ENCODE measurements around the gene MRC1. TPM values are rescaled to one million over a fixed set of nuclear protein-coding genes. Genes with fewer than 3 reads are reported as not detected.
A peak's percentile ranks its signal among the peaks of the same experiment; 100 is the strongest.

The MRC1 gene
- total RNA-seq, 1 donor from 2014 or later: 18.9 TPM

- Histone ChIP-seq H3K27ac (replicated peaks) (no peak overlapping the region), H3K9me3 (replicated peaks) (no peaks in the 10 kb centered on the region), H3K4me1 (peaks cover 12% of the 10 kb centered on the region), H3K27me3 (ENCODE audit: low read depth) (peaks cover 1% of the 10 kb centered on the region), H3K36me3 (no peaks in the 10 kb centered on the region), H3K4me3 (no peak overlapping the region)
- DNase-seq: no peak
- no peak for TF ChIP-seq CTCF (IDR thresholded peaks at IDR 0.05; ENCODE audit: borderline replicate concordance)
- intact Hi-C loops (cut with micrococcal nuclease): no loop called here
These were observed 31.9 kb downstream of the MRC1 start for GRCh38 chr10:17841050-17841449.

DNA sequence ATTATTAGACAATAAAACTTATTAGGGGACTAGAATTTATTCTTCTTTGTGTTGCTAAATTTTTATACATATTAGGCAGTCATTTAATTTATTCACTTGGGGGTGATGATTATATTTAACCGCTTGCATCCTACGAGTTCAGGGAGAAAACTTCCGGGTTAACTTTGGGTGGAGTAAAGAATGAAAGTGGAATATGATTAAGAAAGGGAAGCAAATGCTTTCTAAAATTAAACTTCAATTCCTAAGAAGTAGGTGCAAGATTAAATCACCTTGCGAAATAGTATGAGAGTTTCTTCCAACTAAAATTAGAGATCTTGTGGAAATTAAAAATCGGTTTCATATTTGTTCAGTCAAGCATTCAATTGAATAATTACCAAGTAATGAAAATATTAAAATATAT lies 33.5 kb downstream of the MRC1 start:
- no peak for DNase-seq
- no peaks in the 10 kb centered on the region for H3K9me3 ChIP-seq (replicated peaks)
- no peak overlapping the region for H3K27ac ChIP-seq (replicated peaks)
- no peaks in the 10 kb centered on the region for H3K4me1 ChIP-seq
- H3K36me3 ChIP-seq: no peaks in the 10 kb centered on the region
- TF ChIP-seq CTCF (IDR thresholded peaks at IDR 0.05; ENCODE audit: borderline replicate concordance): no peak
- intact Hi-C loops (cut with micrococcal nuclease): no loop called here
- H3K27me3 ChIP-seq (ENCODE audit: low read depth): no peaks in the 10 kb centered on the region
- H3K4me3 ChIP-seq: no peak overlapping the region

GRCh38 chr10:17847585-17848296 lies 38.6 kb downstream of the MRC1 start:
- TF ChIP-seq CTCF (IDR thresholded peaks at IDR 0.05; ENCODE audit: borderline replicate concordance): peak; percentile 61
- H3K27ac ChIP-seq (replicated peaks): no peak overlapping the region
- intact Hi-C loops (cut with micrococcal nuclease): loop anchor here (5.0 kb wide), 1 partner anchor 365 kb away; no protein-coding TSS in a partner anchor
- no peak for DNase-seq
- H3K4me3 ChIP-seq: no peak overlapping the region
- H3K36me3 ChIP-seq: no peaks in the 10 kb centered on the region
- peaks cover 4% of the 10 kb centered on the region for H3K4me1 ChIP-seq
- H3K9me3 ChIP-seq (replicated peaks): no peaks in the 10 kb centered on the region
- no peaks in the 10 kb centered on the region for H3K27me3 ChIP-seq (ENCODE audit: low read depth)

- H3K36me3 ChIP-seq: no peaks in the 10 kb centered on the region
- intact Hi-C loops (cut with micrococcal nuclease): loop anchor here (5.0 kb wide), 1 partner anchor 364 kb away; no protein-coding TSS in a partner anchor
- no peak overlapping the region for H3K4me3 ChIP-seq
- DNase-seq: no peak
- H3K4me1 ChIP-seq: peaks cover 4% of the 10 kb centered on the region
- no peak overlapping the region for H3K27ac ChIP-seq (replicated peaks)
- TF ChIP-seq CTCF (IDR thresholded peaks at IDR 0.05; ENCODE audit: borderline replicate concordance): no peak
- H3K27me3 ChIP-seq (ENCODE audit: low read depth): no peaks in the 10 kb centered on the region
- no peaks in the 10 kb centered on the region for H3K9me3 ChIP-seq (replicated peaks)
These were observed 39.5 kb downstream of the MRC1 start for GRCh38 chr10:17848646-17849045.

DNA sequence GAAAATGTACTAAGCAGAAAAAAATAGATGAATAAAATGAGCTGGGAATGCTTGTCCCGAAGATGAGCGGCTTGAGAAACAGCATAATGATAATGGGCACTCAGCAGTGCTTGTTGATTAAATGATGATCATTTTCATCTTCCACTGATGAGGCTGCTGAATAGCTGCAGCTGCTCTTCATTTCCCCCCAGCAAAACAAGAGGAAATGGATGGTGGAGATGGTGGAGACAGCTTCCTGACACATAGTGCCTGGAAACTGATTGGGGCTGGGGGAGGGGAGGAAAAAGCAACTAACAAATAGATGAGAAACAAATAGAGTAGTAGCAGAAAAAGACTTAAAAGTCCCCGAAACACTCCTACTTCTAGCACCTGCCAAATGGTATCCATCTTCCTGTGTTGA lies 41.4 kb downstream of the MRC1 start:
- H3K4me3 ChIP-seq: no peak overlapping the region
- H3K27ac ChIP-seq (replicated peaks): no peak overlapping the region
- no peaks in the 10 kb centered on the region for H3K9me3 ChIP-seq (replicated peaks)
- intact Hi-C loops (cut with micrococcal nuclease): no loop called here
- H3K36me3 ChIP-seq: no peaks in the 10 kb centered on the region
- TF ChIP-seq CTCF (IDR thresholded peaks at IDR 0.05; ENCODE audit: borderline replicate concordance): no peak
- no peak for DNase-seq
- H3K4me1 ChIP-seq: peaks cover 4% of the 10 kb centered on the region
- no peaks in the 10 kb centered on the region for H3K27me3 ChIP-seq (ENCODE audit: low read depth)
